NT2/D1 (cell line): ENCODE results near the gene KIAA1191.

Experiments
- DNase-seq: peaks from one replicate; pipeline ENCODE4 v3.0.0-alpha.2; 2011; ENCODE audit warnings: low read depth, low spot score
- H3K27me3 ChIP-seq: 2 replicates; pipeline ENCODE4 v1.6.0; 2011; ENCODE audit warnings: mild to moderate bottlenecking; ENCODE audit not compliant: insufficient read length, insufficient read depth
- H3K36me3 ChIP-seq: 2 replicates; pipeline ENCODE4 v1.6.1; 2011; ENCODE audit warnings: mild to moderate bottlenecking, low read length, mixed read lengths; ENCODE audit not compliant: insufficient read depth, insufficient read length
- H3K4me1 ChIP-seq: 2 replicates; pipeline ENCODE4 v1.5.1; 2011; ENCODE audit not compliant: insufficient read depth, insufficient read length
- H3K4me3 ChIP-seq: 2 replicates; pipeline ENCODE4 v1.5.1; 2011; ENCODE audit warnings: low read depth; ENCODE audit not compliant: insufficient read length
- H3K9ac ChIP-seq: 2 replicates; pipeline ENCODE4 v1.6.0; 2011; ENCODE audit warnings: low read depth; ENCODE audit not compliant: insufficient read length
- H3K9me3 ChIP-seq: 2 replicates; pipeline ENCODE4 v1.5.1; 2011; ENCODE audit warnings: mild to moderate bottlenecking, low read length; ENCODE audit not compliant: insufficient read depth
- SUZ12 ChIP-seq: IDR thresholded peaks from 2 replicates; pipeline ENCODE4 v1.6.1; 2011; ENCODE audit not compliant: insufficient read length, insufficient read depth; ENCODE audit errors: extremely low read depth
- YY1 ChIP-seq: IDR thresholded peaks from 2 replicates; pipeline ENCODE4 v1.6.1; 2011; ENCODE audit not compliant: insufficient read length, insufficient read depth
- ZNF274 ChIP-seq: IDR thresholded peaks from 2 replicates; pipeline ENCODE4 v1.6.1; 2011; ENCODE audit warnings: mild to moderate bottlenecking, low read depth, low read length

KIAA1191 gene

GRCh38 chr5:176406436-176407052, 45.0 kb upstream of the KIAA1191 start:
- no peaks in the 10 kb centered on the region for H3K4me1 ChIP-seq
- H3K9ac ChIP-seq, result no peak overlapping the region
- DNase-seq, result no peak
- TF ChIP-seq SUZ12, result no peak
- no peak for TF ChIP-seq YY1
- no peak for TF ChIP-seq ZNF274
- no peak overlapping the region for H3K4me3 ChIP-seq
- H3K9me3 ChIP-seq, result no peaks in the 10 kb centered on the region
- no peaks in the 10 kb centered on the region for H3K27me3 ChIP-seq
- peaks cover 36% of the 10 kb centered on the region for H3K36me3 ChIP-seq

DNA sequence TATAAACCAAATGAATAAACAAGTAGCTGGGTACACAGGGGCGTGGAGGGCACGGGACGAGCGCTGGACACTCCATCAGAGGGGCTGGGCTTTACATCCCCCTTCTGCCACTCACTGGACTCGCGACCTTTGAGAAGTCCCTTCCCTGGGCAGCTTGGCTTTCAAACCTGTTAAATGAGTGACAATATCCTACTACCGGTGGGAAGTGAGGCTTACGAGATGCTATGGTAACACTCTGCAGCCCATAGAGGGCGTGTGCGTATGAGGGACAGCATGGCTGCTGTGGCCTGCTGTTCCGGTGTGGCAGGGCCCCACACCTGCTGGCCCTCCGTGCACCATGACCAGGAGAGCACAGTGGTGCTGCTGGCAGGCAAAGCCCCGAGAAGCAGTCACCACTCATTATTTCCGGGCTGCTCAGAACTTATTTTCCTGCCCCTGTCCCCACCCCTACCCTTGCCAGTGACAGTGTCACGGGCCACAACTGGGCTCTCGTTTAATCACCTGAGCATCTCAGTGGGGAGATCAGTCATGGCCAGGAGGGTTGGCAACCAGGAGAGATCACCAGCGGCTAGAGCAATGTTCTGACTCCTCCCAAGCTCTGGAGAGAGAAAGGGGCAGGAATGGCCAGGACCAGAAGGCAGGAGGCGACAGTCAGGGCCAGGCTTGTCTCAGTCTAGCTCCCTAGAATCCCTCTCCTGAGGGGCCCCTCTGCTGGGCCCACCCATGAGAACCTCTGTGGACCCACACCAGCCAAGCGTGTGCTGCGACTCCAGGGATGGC, 44.3 kb upstream of the KIAA1191 start:
- Histone ChIP-seq H3K36me3 (peaks cover 38% of the 10 kb centered on the region), H3K27me3 (no peaks in the 10 kb centered on the region), H3K4me1 (no peaks in the 10 kb centered on the region), H3K4me3 (no peak overlapping the region), H3K9ac (no peak overlapping the region), H3K9me3 (no peaks in the 10 kb centered on the region)
- DNase-seq, result no peak
- TF ChIP-seq YY1, result no peak
- TF ChIP-seq ZNF274, result no peak
- no peak for TF ChIP-seq SUZ12

- H3K36me3 ChIP-seq, result peaks cover 15% of the 10 kb centered on the region
- DNase-seq, result no peak
- no peak overlapping the region for H3K4me3 ChIP-seq
- H3K9ac ChIP-seq, result no peak overlapping the region
- TF ChIP-seq SUZ12 (no peak), YY1 (no peak), ZNF274 (no peak)
- no peaks in the 10 kb centered on the region for H3K4me1 ChIP-seq
- H3K9me3 ChIP-seq, result no peaks in the 10 kb centered on the region
- H3K27me3 ChIP-seq, result no peaks in the 10 kb centered on the region
These were observed 40.0 kb upstream of the KIAA1191 start for GRCh38 chr5:176401281-176402205.

DNA sequence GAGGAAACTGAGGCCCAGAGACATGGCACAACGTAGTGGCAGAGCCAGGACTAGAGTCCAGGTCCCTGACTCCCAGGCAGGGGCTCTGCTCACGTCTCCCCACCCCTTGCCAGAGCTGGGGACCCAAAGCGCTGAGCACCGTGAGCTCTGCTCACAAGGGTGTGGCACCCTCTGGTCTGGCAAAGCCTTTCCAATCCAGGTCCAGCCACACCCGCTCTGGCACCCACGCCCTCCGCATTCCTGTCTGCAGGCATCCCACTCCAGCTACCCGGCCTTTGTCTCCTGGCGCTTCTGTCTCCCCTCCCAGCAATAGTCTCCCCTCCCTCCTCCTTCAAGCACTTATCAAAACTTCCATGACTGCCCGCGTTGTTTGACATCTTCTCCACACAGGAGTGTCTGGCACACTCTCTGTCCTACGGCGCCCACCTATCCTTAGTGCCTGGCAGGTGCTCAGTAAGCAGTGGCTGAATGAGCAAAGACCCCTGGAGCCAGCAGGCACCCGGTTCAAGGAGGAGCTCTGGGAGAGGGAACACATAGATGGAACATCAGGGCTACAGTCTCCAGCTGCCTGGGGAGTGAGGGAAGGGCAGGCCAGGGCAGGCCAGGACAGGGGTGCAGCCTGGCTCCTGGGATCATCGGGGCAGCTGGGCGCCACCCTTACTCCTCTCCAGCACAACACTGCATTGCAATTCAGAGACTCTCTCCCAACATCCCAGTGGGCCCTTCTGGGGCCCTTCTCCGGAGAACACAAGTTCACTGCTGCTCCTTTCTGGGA, 39.0 kb upstream of the KIAA1191 start:
- no peaks in the 10 kb centered on the region for H3K4me1 ChIP-seq
- H3K9me3 ChIP-seq, result no peaks in the 10 kb centered on the region
- H3K27me3 ChIP-seq, result no peaks in the 10 kb centered on the region
- no peak for DNase-seq
- H3K4me3 ChIP-seq, result no peak overlapping the region
- no peak overlapping the region for H3K9ac ChIP-seq
- H3K36me3 ChIP-seq, result peaks cover 9% of the 10 kb centered on the region
- TF ChIP-seq YY1, result no peak
- no peak for TF ChIP-seq SUZ12
- TF ChIP-seq ZNF274, result no peak

- no peak for DNase-seq
- Histone ChIP-seq H3K27me3 (no peaks in the 10 kb centered on the region), H3K4me3 (no peak overlapping the region), H3K9me3 (no peaks in the 10 kb centered on the region), H3K4me1 (no peaks in the 10 kb centered on the region), H3K36me3 (peaks cover 26% of the 10 kb centered on the region), H3K9ac (no peak overlapping the region)
- no peak for TF ChIP-seq SUZ12
- no peak for TF ChIP-seq ZNF274
- TF ChIP-seq YY1, result no peak
These were observed 36.3 kb upstream of the KIAA1191 start for GRCh38 chr5:176397736-176398420.

DNA sequence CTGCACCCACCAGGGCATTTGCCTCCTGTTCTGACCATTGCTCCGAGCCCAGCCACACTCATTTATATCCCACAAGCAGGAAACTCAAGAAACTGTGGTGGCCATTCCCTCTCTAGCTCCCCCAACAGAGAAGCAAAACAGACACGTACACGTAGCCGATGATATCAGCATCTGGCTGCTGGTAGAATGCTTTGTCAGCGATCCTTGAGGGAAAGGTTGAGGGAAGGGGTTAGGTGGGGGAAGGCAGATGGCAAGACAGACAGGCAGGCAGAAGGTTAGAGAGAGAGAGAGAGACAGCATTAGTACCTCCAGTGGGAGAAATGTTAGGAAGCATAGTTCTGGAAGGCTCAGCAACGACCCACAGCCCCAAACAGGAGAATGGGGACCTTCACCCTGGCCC, 34.8 kb upstream of the KIAA1191 start:
- Histone ChIP-seq H3K36me3 (peaks cover 40% of the 10 kb centered on the region), H3K9ac (no peak overlapping the region), H3K4me3 (no peak overlapping the region), H3K4me1 (no peaks in the 10 kb centered on the region), H3K27me3 (no peaks in the 10 kb centered on the region), H3K9me3 (no peaks in the 10 kb centered on the region)
- TF ChIP-seq SUZ12 (no peak), ZNF274 (no peak)
- DNase-seq, result no peak
